Measurements from ENCODE around the gene NFATC4. TPM values are rescaled to one million over a fixed set of nuclear protein-coding genes. Genes with fewer than 3 reads are reported as not detected.
"Not testable (repeated sequence)": the region's sequence is repeated elsewhere in the genome, so short reads cannot be mapped to it uniquely, and the experiment has no call there.

Gene NFATC4
- total RNA-seq, 2 donors from 2014 or later: not detected

DNA sequence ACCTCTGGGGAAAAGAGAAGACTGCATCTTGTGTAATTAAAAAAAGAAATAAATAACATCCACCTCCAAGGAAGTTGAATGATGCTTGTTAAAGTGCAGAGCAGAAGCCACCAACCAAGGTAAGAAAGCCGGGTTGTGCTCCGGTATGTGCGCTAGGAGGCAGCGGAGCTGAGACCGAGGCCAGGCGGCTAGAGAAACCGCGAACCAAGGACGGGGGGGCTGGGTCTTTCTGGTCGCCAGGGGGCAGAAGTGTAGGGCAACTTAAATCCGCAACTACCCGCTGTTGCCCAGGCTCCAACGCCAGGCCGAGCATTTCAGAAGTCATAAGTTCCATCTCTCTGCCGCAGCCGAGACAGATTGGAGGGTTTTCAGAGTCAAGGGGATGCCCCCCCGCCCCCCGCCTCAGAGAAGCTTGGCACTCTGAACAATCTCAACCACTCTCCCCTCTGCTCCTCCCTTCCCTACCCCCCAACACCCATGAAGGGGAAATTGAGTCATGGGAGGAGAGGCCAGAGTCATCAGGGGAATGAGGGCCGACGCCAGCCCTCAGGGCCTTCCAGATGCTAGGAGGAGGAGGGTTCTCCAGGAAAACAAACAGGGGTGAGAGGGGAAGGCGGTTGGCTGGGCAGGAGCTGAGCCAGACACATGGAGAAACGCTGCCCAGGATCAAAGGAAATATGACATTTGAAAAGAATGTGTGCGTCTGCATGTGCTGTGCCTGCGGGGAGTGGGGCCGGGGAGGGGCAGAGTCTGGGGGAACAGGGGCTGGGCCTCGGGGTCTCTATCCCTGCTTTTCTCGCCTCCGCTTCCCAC, 2.2 kb upstream of the NFATC4 start:
- Mint-ChIP-seq H3K36me3 (ENCODE audit: low read depth) (peaks cover 4% of the 10 kb centered on the region), H3K27me3 (peaks cover 58% of the 10 kb centered on the region), H3K4me3 (peak overlapping the region; percentile 83), H3K27ac (peak overlapping the region; percentile 14), H3K4me1 (peaks cover 27% of the 10 kb centered on the region)
- ATAC-seq (peak; percentile 79), DNase-seq (peak; percentile 25 to 35 (median 29))
- H3K9me3 ChIP-seq (ENCODE audit: control insufficient read depth, low read length, poor library complexity, severe bottlenecking): no peaks in the 10 kb centered on the region

DNA sequence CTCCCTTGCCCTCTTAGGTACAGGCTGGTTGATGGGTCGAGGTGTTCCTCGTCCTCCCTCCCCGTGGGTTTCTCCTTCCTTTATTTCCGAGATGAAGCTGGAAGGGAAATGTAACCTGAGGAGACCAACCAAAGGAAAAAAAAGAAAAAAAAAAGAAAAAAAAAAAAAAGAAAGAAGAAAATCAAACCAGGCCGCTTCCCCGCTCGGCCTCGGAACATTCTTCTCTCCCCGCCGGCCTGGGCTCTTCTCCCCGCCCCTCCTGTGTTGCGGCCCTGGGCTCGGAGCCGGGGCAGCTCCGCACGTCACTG, 1.6 kb upstream of the NFATC4 start:
- H3K36me3 Mint-ChIP-seq (ENCODE audit: low read depth): peaks cover 4% of the 10 kb centered on the region
- H3K27me3 Mint-ChIP-seq: peaks cover 52% of the 10 kb centered on the region
- no peak for ATAC-seq
- H3K4me1 Mint-ChIP-seq: peaks cover 27% of the 10 kb centered on the region
- H3K9me3 ChIP-seq (ENCODE audit: control insufficient read depth, low read length, poor library complexity, severe bottlenecking): no peaks in the 10 kb centered on the region
- no peak overlapping the region for H3K27ac Mint-ChIP-seq
- DNase-seq: no peak
- peak overlapping the region; percentile 83 for H3K4me3 Mint-ChIP-seq

DNA sequence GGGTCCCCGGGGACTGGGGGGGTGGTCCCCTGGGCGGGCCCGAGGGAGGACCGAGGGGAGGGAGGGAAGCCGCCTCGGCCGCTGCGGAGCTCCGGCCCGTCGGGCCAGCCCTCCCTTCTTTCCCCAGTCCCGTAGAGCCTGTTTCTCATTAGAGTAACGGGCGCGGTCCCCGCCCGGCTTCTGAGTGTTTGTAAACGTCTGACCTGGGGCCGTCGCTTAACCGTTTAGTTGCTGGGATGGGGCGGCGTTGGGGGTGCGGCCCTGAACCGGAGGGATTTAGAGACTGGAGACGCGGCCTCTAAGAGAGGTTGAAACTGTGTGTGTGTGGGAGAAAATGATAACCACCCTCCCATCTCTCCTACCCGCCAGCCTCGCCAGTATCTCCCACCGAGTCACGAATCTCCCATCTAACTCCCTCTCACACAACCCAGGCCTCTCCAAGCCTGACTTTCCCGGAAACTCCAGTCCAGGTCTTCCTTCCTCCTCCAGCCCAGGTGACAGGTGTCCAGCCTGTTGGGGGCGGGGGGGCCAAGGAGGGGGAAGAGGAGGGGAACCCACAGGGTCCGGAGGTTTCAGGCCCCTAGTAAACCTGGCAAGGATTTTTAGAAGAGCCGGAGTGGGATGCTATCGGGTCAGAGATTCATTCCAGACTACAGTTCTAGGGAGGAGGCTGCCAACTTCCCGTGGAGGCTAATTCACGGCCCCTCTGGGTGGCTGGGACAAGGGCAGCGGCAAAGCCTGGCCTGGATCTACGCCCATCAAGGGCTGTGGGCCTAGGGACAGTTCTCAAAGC, 1.1 kb upstream of the NFATC4 start:
- Mint-ChIP-seq H3K4me1 (peaks cover 27% of the 10 kb centered on the region), H3K27me3 (peaks cover 47% of the 10 kb centered on the region), H3K4me3 (peak overlapping the region; percentile 83), H3K27ac (no peak overlapping the region), H3K36me3 (ENCODE audit: low read depth) (no peaks in the 10 kb centered on the region)
- DNase-seq (no peak), ATAC-seq (peak; percentile 52)
- H3K9me3 ChIP-seq (ENCODE audit: control insufficient read depth, low read length, poor library complexity, severe bottlenecking): no peaks in the 10 kb centered on the region

DNA sequence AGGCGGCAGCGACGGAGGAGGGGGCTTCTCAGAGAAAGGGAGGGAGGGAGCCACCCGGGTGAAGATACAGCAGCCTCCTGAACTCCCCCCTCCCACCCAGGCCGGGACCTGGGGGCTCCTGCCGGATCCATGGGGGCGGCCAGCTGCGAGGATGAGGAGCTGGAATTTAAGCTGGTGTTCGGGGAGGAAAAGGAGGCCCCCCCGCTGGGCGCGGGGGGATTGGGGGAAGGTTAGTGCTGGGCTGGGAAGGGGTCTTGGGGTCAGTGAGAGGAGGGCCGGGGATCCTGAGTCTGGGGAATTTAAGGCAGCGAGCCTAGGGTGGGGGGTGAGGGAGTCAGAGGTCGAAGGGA, 203 bp downstream of the NFATC4 start:
- Mint-ChIP-seq H3K27me3 (peaks cover 45% of the 10 kb centered on the region), H3K27ac (no peak overlapping the region), H3K36me3 (ENCODE audit: low read depth) (no peaks in the 10 kb centered on the region), H3K4me3 (peak overlapping the region; percentile 83), H3K4me1 (peaks cover 27% of the 10 kb centered on the region)
- no peaks in the 10 kb centered on the region for H3K9me3 ChIP-seq (ENCODE audit: control insufficient read depth, low read length, poor library complexity, severe bottlenecking)
- DNase-seq: no peak
- no peak for ATAC-seq

DNA sequence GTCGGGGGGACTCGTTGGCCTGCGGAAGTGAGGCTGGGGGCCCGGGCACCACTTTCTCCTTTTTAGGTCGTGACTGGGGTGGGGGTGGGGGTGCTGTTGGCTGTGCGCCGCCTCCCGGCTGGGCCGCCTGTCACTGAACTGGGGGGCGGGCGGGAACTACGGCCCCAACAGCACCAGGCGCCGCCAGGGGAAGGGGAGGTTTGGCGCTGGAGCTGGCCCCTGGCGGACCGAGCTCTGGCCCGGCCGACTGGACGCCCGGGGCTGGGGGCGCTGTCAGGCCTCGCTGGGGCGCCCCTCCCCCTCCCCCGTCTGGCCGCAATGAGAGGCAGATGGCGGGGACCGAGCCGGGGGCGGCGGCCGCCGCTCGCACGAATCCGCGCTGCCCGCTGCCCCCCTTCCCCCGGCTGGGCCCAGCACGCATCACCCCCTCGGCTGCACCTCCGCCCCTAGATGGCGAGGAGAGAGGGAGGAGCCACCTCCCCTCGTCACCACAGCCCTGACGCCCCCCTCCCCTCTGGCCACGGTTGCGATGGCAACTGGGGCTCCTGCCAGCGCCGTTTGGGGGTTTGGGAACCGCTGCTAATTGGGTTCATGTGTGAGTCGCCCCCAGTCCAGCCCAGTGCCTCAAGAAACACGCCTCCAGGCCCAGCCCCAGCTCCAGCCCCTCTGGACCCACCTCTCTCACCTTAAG, 723 bp downstream of the NFATC4 start:
- H3K9me3 ChIP-seq (ENCODE audit: control insufficient read depth, low read length, poor library complexity, severe bottlenecking): no peaks in the 10 kb centered on the region
- Mint-ChIP-seq H3K4me1 (peaks cover 27% of the 10 kb centered on the region), H3K4me3 (peak overlapping the region; percentile 83), H3K27me3 (peaks cover 41% of the 10 kb centered on the region), H3K27ac (no peak overlapping the region), H3K36me3 (ENCODE audit: low read depth) (no peaks in the 10 kb centered on the region)
- peak; percentile 32 for ATAC-seq
- DNase-seq: peak in 1 of 3 donors; percentile 16

DNA sequence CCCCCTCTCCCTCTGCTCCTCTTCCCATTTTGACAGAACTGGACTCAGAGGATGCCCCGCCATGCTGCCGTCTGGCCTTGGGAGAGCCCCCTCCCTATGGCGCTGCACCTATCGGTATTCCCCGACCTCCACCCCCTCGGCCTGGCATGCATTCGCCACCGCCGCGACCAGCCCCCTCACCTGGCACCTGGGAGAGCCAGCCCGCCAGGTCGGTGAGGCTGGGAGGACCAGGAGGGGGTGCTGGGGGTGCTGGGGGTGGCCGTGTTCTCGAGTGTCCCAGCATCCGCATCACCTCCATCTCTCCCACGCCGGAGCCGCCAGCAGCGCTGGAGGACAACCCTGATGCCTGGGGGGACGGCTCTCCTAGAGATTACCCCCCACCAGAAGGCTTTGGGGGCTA, 1.5 kb downstream of the NFATC4 start:
- Mint-ChIP-seq H3K27ac (no peak overlapping the region), H3K4me3 (peak overlapping the region; percentile 74), H3K4me1 (peaks cover 27% of the 10 kb centered on the region), H3K36me3 (ENCODE audit: low read depth) (no peaks in the 10 kb centered on the region), H3K27me3 (peaks cover 47% of the 10 kb centered on the region)
- DNase-seq (no peak), ATAC-seq (no peak)
- no peaks in the 10 kb centered on the region for H3K9me3 ChIP-seq (ENCODE audit: control insufficient read depth, low read length, poor library complexity, severe bottlenecking)

DNA sequence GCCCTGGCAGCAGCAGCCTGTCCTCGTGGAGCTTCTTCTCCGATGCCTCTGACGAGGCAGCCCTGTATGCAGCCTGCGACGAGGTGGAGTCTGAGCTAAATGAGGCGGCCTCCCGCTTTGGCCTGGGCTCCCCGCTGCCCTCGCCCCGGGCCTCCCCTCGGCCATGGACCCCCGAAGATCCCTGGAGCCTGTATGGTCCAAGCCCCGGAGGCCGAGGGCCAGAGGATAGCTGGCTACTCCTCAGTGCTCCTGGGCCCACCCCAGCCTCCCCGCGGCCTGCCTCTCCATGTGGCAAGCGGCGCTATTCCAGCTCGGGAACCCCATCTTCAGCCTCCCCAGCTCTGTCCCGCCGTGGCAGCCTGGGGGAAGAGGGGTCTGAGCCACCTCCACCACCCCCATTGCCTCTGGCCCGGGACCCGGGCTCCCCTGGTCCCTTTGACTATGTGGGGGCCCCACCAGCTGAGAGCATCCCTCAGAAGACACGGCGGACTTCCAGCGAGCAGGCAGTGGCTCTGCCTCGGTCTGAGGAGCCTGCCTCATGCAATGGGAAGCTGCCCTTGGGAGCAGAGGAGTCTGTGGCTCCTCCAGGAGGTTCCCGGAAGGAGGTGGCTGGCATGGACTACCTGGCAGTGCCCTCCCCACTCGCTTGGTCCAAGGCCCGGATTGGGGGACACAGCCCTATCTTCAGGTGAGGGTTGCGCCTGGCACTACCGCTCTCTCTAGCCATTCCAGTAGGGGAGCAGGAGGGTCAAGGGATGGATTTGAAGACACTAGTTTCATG, 2.1 kb downstream of the NFATC4 start:
- no peaks in the 10 kb centered on the region for H3K9me3 ChIP-seq (ENCODE audit: control insufficient read depth, low read length, poor library complexity, severe bottlenecking)
- ATAC-seq (no peak), DNase-seq (no peak)
- Mint-ChIP-seq H3K4me1 (peaks cover 25% of the 10 kb centered on the region), H3K36me3 (ENCODE audit: low read depth) (no peaks in the 10 kb centered on the region), H3K27ac (no peak overlapping the region), H3K27me3 (peaks cover 44% of the 10 kb centered on the region), H3K4me3 (no peak overlapping the region)

DNA sequence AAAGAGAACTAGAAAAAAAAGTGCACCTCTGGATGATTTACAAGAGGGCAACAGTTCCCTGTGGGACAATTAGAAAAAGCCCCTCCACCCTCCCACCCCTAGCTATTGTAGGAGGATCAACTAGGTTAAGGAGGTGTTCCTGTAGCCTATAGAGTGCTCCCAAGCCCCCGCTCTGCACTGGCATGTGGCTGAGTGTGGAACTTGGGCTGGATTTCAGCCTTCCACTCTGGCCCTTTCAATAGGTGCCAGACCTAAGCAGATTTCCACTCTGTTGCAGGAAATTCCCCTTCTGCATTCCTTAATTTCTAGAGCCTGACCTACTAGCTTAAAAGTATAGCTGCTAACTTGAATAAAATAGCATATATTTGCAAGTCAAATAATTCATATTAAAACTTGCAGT, 2.8 kb downstream of the NFATC4 start:
- no peak overlapping the region for H3K27ac Mint-ChIP-seq

DNA sequence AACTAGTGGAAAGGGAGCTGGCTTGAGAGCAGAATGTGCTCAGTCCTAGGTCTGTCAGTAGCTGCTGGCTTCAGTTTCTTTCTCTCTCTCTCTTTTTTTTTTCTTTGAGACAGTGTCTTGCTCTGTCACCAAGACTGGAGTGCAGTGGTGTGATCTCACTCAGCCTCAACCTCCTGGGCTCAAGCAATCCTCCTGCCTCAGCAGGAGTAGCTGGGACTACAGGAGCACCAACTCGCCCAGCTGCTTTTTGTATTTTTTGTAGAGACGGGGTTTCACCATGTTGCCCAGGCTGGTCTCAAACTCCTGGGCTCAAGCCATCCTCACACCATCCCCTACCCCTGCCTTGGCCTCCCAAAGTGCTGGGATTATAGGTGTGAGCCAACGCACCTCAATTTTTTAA, 3.6 kb downstream of the NFATC4 start:
- not testable (repeated sequence) for H3K27ac Mint-ChIP-seq; ATAC-seq; H3K9me3 ChIP-seq (ENCODE audit: control insufficient read depth, low read length, poor library complexity, severe bottlenecking); H3K4me3 Mint-ChIP-seq; DNase-seq; H3K36me3 Mint-ChIP-seq (ENCODE audit: low read depth)
- Mint-ChIP-seq H3K27me3 (peaks cover 42% of the 10 kb centered on the region), H3K4me1 (peaks cover 15% of the 10 kb centered on the region)

More for the DNA sequence above, 2.8 kb downstream of the NFATC4 start:
- peaks cover 44% of the 10 kb centered on the region for H3K27me3 Mint-ChIP-seq
- H3K4me3 Mint-ChIP-seq: no peak overlapping the region
- H3K36me3 Mint-ChIP-seq (ENCODE audit: low read depth): no peaks in the 10 kb centered on the region
- ATAC-seq (no peak), DNase-seq (no peak)
- H3K4me1 Mint-ChIP-seq: peaks cover 18% of the 10 kb centered on the region
- no peaks in the 10 kb centered on the region for H3K9me3 ChIP-seq (ENCODE audit: control insufficient read depth, low read length, poor library complexity, severe bottlenecking)

DNA sequence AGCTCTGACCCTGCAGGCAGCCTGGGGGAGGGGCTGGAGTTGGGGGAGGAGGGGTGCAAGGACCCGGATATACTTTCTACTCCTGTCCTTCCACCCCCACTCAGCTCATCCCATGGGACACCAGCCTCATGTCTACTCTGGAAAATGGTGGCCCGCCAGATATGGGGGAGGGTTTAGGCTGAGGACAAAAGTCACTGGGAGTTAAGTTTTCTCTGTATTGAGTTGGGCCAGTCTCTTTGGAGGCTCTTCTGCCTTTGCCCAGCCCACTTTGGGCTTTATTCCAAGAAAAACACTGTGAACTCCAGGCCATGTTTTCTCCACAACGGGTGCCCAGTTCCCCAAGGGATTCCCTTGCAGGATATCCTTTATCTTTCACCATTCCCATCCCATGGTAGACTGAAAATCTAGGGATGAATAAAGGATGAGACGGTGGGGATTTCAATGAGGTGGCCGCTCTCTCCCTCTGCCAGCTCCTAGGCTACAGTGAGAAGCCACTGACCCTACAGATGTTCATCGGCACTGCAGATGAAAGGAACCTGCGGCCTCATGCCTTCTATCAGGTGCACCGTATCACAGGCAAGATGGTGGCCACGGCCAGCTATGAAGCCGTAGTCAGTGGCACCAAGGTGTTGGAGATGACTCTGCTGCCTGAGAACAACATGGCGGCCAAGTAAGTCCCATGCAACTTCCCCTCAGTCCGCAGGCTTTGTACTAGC, 4.9 kb downstream of the NFATC4 start:
- no peaks in the 10 kb centered on the region for H3K9me3 ChIP-seq (ENCODE audit: control insufficient read depth, low read length, poor library complexity, severe bottlenecking)
- H3K36me3 Mint-ChIP-seq (ENCODE audit: low read depth): no peaks in the 10 kb centered on the region
- H3K4me3 Mint-ChIP-seq: no peak overlapping the region
- ATAC-seq: no peak
- peaks cover 31% of the 10 kb centered on the region for H3K27me3 Mint-ChIP-seq
- peaks cover 4% of the 10 kb centered on the region for H3K4me1 Mint-ChIP-seq
- DNase-seq: no peak
- H3K27ac Mint-ChIP-seq: no peak overlapping the region

DNA sequence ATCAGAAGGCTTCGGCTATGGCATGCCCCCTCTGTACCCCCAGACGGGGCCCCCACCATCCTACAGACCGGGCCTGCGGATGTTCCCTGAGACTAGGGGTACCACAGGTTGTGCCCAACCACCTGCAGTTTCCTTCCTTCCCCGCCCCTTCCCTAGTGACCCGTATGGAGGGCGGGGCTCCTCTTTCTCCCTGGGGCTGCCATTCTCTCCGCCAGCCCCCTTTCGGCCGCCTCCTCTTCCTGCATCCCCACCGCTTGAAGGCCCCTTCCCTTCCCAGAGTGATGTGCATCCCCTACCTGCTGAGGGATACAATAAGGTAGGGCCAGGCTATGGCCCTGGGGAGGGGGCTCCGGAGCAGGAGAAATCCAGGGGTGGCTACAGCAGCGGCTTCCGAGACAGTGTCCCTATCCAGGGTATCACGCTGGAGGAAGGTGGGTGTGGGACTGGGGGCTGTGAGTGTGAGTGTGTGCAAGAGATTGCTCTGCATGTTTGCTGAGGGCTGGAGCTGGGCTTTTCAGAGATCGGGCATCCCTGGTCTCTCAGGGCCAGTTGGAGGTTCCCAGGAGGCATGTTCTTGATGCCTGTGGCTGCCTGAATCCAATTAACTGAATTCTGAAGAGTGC, 8.6 kb downstream of the NFATC4 start:
- no peaks in the 10 kb centered on the region for H3K9me3 ChIP-seq (ENCODE audit: control insufficient read depth, low read length, poor library complexity, severe bottlenecking)
- Mint-ChIP-seq H3K36me3 (ENCODE audit: low read depth) (peaks cover 2% of the 10 kb centered on the region), H3K27me3 (peaks cover 37% of the 10 kb centered on the region), H3K4me1 (no peaks in the 10 kb centered on the region), H3K27ac (no peak overlapping the region), H3K4me3 (no peak overlapping the region)
- DNase-seq (no peak), ATAC-seq (no peak)

DNA sequence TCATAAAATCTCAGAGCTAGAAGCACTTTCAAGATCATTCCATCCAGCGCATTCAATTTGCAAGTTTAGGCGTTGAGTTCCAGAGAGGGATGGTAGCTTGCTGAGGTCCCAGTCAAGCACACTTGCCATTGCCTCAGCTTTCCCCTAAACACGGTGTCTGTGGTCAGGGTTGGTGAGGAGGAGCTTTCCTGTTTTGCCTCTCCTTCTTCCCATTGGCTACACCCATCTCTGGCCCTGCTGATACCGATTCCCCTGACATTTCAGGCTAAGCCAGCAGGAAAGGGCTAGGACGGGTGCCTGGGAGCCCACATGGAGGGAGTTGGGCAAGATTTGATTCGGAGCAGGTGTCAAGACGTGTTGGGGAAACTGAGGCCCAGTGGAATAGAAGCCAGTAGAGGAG, 9.1 kb downstream of the NFATC4 start:
- DNase-seq (no peak), ATAC-seq (no peak)
- H3K27me3 Mint-ChIP-seq: peaks cover 38% of the 10 kb centered on the region
- H3K4me3 Mint-ChIP-seq: no peak overlapping the region
- no peaks in the 10 kb centered on the region for H3K4me1 Mint-ChIP-seq
- peaks cover 2% of the 10 kb centered on the region for H3K36me3 Mint-ChIP-seq (ENCODE audit: low read depth)
- no peaks in the 10 kb centered on the region for H3K9me3 ChIP-seq (ENCODE audit: control insufficient read depth, low read length, poor library complexity, severe bottlenecking)
- no peak overlapping the region for H3K27ac Mint-ChIP-seq
